HCT116 (cell line): Measurements from ENCODE around the gene CRHBP. TPM values are rescaled to one million over a fixed set of nuclear protein-coding genes. Genes with fewer than 3 reads are reported as not detected.

ENCODE experiments used
- ATAC-seq: fragments of 200-7000 bp; cut with Tn5 transposase; 2 replicates; pipeline ENCODE4 v1.9.1; 2020; ENCODE audit warnings: mild to moderate bottlenecking, moderate library complexity
- BruUV-seq: library from RNA; stranded (reverse); fragments of 400-500 nt; replicated peaks from 2 replicates; lab custom pipeline; 2021; lab: Mats Ljungman, UMichigan
- CTCF ChIA-PET: fragments of 300-600 bp; sonication (Branson Sonifier 250); formaldehyde crosslinking; loops from one replicate; lab custom pipeline; 2021; ENCODE audit warnings: antibody characterized with exemption; lab: Charles Lee
- POLR2A ChIA-PET: fragments of 300-600, 350-600 bp; sonication (Branson Sonifier 250); formaldehyde crosslinking; loops from one replicate; lab custom pipeline; 2021; ENCODE audit warnings: antibody characterized with exemption; lab: Charles Lee
- RAD21 ChIA-PET, 2 experiments: fragments of 300-600 bp; sonication (Branson Sonifier 250); formaldehyde crosslinking; loops; one replicate each; lab custom pipeline; 2023; ENCODE audit warnings: low total read pairs in 2 of 2; ENCODE audit not compliant: uncharacterized antibody in 2 of 2, unreplicated experiment in 2 of 2, low non-redundant PET in 1 of 2; lab: Charles Lee
- DNase-seq: peaks from one replicate; pipeline ENCODE4 v3.0.0-alpha.2; 2010; ENCODE audit warnings: low read depth, low spot score
- H2AFZ ChIP-seq: fragments of 200-600 bp; shearing (Covaris generic), sonication (generic); 2 replicates; pipeline ENCODE4 v1.6.1; 2017; ENCODE audit warnings: low read depth, mixed run types, mixed read lengths, antibody characterized with exemption, low read length; ENCODE audit not compliant: poor library complexity, severe bottlenecking
- H3K27ac ChIP-seq: 2 replicates; pipeline ENCODE4 v1.5.1; 2012; ENCODE audit warnings: low read depth, low read length
- H3K27me3 ChIP-seq: fragments of 200-600 bp; sonication (generic); 2 replicates; pipeline ENCODE4 v1.6.1; 2016; ENCODE audit warnings: mixed run types, low read length, mixed read lengths; ENCODE audit not compliant: insufficient read depth
- H3K36me3 ChIP-seq, 2 experiments: fragments of 200-500 bp in 1 of 2; fragments of 200-600 bp in 1 of 2; sonication (Bioruptor generic) in 1 of 2; sonication (generic) in 1 of 2; 2 replicates each; pipeline versions ENCODE4 v1.5.1 to v1.6.1; 2014 to 2016; ENCODE audit warnings: low read length in 2 of 2, inconsistent platforms in 1 of 2, mixed read lengths in 1 of 2, mixed run types in 1 of 2; ENCODE audit not compliant: insufficient read depth in 2 of 2, control insufficient read depth in 1 of 2
- H3K4me1 ChIP-seq, 2 experiments: fragments of 200-600 bp in 1 of 2; sonication (generic) in 1 of 2; 2 replicates each; pipeline versions ENCODE4 v1.5.1 to v1.6.1; 2012 to 2017; ENCODE audit warnings: low read length in 2 of 2, inconsistent platforms in 1 of 2, mild to moderate bottlenecking in 1 of 2, mixed read lengths in 1 of 2, mixed run types in 1 of 2, moderate library complexity in 1 of 2; ENCODE audit not compliant: insufficient read depth in 2 of 2, control insufficient read depth in 1 of 2
- H3K4me2 ChIP-seq: fragments of 200-600 bp; sonication (generic); 2 replicates; pipeline ENCODE4 v1.6.1; 2017; ENCODE audit warnings: mixed run types, low read length, mixed read lengths
- H3K4me3 ChIP-seq, 2 experiments: fragments of 200-600 bp in 1 of 2; sonication (generic) in 1 of 2; replicated peaks in 1 of 2; 2 replicates each; pipeline ENCODE4 v1.5.1; 2011 to 2016; ENCODE audit warnings: low read length in 2 of 2, control low read depth in 1 of 2, low read depth in 1 of 2, mild to moderate bottlenecking in 1 of 2, mixed read lengths in 1 of 2, mixed run types in 1 of 2
- H3K79me2 ChIP-seq: fragments of 200-600 bp; sonication (generic); 2 replicates; pipeline ENCODE4 v1.6.1; 2017; ENCODE audit warnings: mild to moderate bottlenecking, mixed run types, low read length, moderate library complexity, mixed read lengths; ENCODE audit not compliant: insufficient read depth
- H3K9ac ChIP-seq: fragments of 200-600 bp; sonication (generic); 2 replicates; pipeline ENCODE4 v1.6.1; 2016; ENCODE audit warnings: low read length, mixed read lengths
- H3K9me2 ChIP-seq: fragments of 200-600 bp; sonication (generic), shearing (Covaris generic); 2 replicates; pipeline ENCODE4 v1.6.1; 2017; ENCODE audit warnings: mixed run types, mild to moderate bottlenecking, moderate library complexity; ENCODE audit not compliant: insufficient read depth
- H3K9me3 ChIP-seq, 2 experiments: fragments of 200-500 bp in 1 of 2; fragments of 200-600 bp in 1 of 2; sonication (Bioruptor generic) in 1 of 2; sonication (generic) in 1 of 2; 2 replicates each; pipeline ENCODE4 v1.6.1; 2014 to 2017; ENCODE audit warnings: low read length in 2 of 2, mixed read lengths in 2 of 2, inconsistent platforms in 1 of 2, low read depth in 1 of 2, mild to moderate bottlenecking in 1 of 2, mixed run types in 1 of 2, moderate library complexity in 1 of 2; ENCODE audit not compliant: control insufficient read depth in 1 of 2, insufficient read depth in 1 of 2
- H4K20me1 ChIP-seq: fragments of 200-600 bp; sonication (generic), shearing (Covaris generic); 2 replicates; pipeline ENCODE4 v1.6.1; 2017; ENCODE audit warnings: mixed run types, mild to moderate bottlenecking, moderate library complexity; ENCODE audit not compliant: insufficient read depth
- ATF3 ChIP-seq: IDR thresholded peaks from 2 replicates; pipeline ENCODE4 v1.6.1; 2012
- EGR1 ChIP-seq: IDR thresholded peaks from 2 replicates; pipeline ENCODE4 v1.6.1; 2012; ENCODE audit warnings: low read depth
- ELF1 ChIP-seq: IDR thresholded peaks from 2 replicates; pipeline ENCODE4 v1.6.1; 2012; ENCODE audit warnings: low read depth, borderline replicate concordance
- EZH2phosphoT487 ChIP-seq: fragments of 200-600 bp; IDR thresholded peaks from 2 replicates; pipeline ENCODE4 v1.6.1; 2018; ENCODE audit warnings: antibody characterized with exemption, borderline replicate concordance
- POLR2AphosphoS5 ChIP-seq: IDR thresholded peaks from 2 replicates; pipeline ENCODE4 v1.6.1; 2011; ENCODE audit warnings: mild to moderate bottlenecking, low read depth, low read length, moderate library complexity
- RAD21 ChIP-seq: IDR thresholded peaks from 2 replicates; pipeline ENCODE4 v1.6.1; 2012; ENCODE audit warnings: low read depth, mild to moderate bottlenecking
- SIN3A ChIP-seq: IDR thresholded peaks from 2 replicates; pipeline ENCODE4 v1.6.1; 2012; ENCODE audit warnings: low read depth
- SP1 ChIP-seq: IDR thresholded peaks from 2 replicates; pipeline ENCODE4 v1.6.1; 2012; ENCODE audit warnings: low read depth
- YY1 ChIP-seq: IDR thresholded peaks from 2 replicates; pipeline ENCODE4 v1.6.1; 2011; ENCODE audit warnings: low read length, low read depth, moderate library complexity, mild to moderate bottlenecking; ENCODE audit not compliant: insufficient replicate concordance; ENCODE audit errors: extremely low read depth
- ZNF274 ChIP-seq: fragments of 200-500 bp; sonication (Bioruptor generic); IDR thresholded peaks from 2 replicates; pipeline ENCODE4 v1.6.1; 2014; ENCODE audit warnings: mild to moderate bottlenecking, low read depth, low read length, inconsistent platforms
- intact Hi-C: fragments of 100-400 bp; cut with micrococcal nuclease; formaldehyde crosslinking; loops from 2 replicates; pipeline ENCODE4 v1.10.0; 2022
- total RNA-seq: library from RNA; stranded (reverse); gene quantifications from one replicate; pipeline ENCODE4 v1.2.1, GENCODE V29; 2021; ENCODE audit not compliant: unreplicated experiment
- TF ChIP-seq, protein P1 (sequence below): IDR thresholded peaks from 2 replicates; pipeline ENCODE4 v1.6.1; 2011; ENCODE audit warnings: mild to moderate bottlenecking, low read length, moderate library complexity; ENCODE audit not compliant: insufficient replicate concordance; ENCODE audit errors: extremely low read depth
- TF ChIP-seq, protein P2 (sequence below): IDR thresholded peaks from 2 replicates; pipeline ENCODE4 v1.6.1; 2012
- TF ChIP-seq, protein P3 (sequence below), 3 experiments: fragments of 200-600 bp in 1 of 3; sonication (generic) in 1 of 3; IDR thresholded peaks in 2 of 3; conservative IDR thresholded peaks in 1 of 3; 2 replicates each; pipeline ENCODE4 v1.5.1; 2012 to 2017; ENCODE audit warnings: low read depth in 2 of 3, low read length in 2 of 3, antibody characterized with exemption in 1 of 3, borderline replicate concordance in 1 of 3, control low read depth in 1 of 3, mild to moderate bottlenecking in 1 of 3, mixed read lengths in 1 of 3, mixed run types in 1 of 3, moderate library complexity in 1 of 3; ENCODE audit not compliant: insufficient read depth in 1 of 3

The CRHBP gene
- total RNA-seq, 1 experiment from 2014 or later, result not detected

DNA sequence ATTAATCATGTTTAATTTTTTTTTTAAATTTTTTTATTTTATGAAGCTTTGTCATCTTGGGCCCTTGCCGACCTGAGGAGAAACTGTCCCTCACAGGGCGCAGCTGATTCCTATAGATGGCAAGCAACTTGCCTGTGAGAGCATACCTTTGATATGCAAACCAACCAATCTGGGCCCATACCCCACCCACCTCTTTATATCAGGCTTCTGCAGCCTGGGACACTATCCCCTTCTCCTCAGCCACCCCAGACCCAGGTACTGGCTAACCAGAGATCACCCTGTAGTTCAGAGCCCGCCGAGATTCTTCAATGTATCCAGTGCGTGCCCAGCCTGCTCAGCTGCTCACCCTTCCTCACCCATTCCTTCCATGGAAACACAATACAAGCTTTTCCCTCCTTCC is 58.7 kb downstream of the CRHBP start:
- no peak for ATAC-seq
- H3K36me3 ChIP-seq, result no peaks in the 10 kb centered on the region
- H3K9me3 ChIP-seq, result no peaks in the 10 kb centered on the region
- no peaks in the 10 kb centered on the region for H4K20me1 ChIP-seq
- no peak overlapping the region for H3K27ac ChIP-seq
- POLR2A ChIA-PET, result no interaction called here
- H3K9me2 ChIP-seq, result no peaks in the 10 kb centered on the region
- RAD21 ChIA-PET, result no interaction called here
- no peak overlapping the region for H2AFZ ChIP-seq
- H3K4me2 ChIP-seq, result no peak overlapping the region
- H3K4me3 ChIP-seq, result no peak overlapping the region
- CTCF ChIA-PET, result no interaction called here
- BruUV-seq, result no TSS peak
- intact Hi-C loops, result loop anchor here (10.0 kb wide), 1 partner anchor 237 kb away; no protein-coding TSS in a partner anchor
- no peaks in the 10 kb centered on the region for H3K27me3 ChIP-seq
- DNase-seq, result no peak
- no peak for TF ChIP-seq ZNF274
- TF ChIP-seq, protein P1, sequence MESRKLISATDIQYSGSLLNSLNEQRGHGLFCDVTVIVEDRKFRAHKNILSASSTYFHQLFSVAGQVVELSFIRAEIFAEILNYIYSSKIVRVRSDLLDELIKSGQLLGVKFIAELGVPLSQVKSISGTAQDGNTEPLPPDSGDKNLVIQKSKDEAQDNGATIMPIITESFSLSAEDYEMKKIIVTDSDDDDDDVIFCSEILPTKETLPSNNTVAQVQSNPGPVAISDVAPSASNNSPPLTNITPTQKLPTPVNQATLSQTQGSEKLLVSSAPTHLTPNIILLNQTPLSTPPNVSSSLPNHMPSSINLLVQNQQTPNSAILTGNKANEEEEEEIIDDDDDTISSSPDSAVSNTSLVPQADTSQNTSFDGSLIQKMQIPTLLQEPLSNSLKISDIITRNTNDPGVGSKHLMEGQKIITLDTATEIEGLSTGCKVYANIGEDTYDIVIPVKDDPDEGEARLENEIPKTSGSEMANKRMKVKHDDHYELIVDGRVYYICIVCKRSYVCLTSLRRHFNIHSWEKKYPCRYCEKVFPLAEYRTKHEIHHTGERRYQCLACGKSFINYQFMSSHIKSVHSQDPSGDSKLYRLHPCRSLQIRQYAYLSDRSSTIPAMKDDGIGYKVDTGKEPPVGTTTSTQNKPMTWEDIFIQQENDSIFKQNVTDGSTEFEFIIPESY, result no peak
- TF ChIP-seq POLR2AphosphoS5, result no peak
- TF ChIP-seq EGR1, result no peak
- TF ChIP-seq ATF3, result no peak
- TF ChIP-seq SIN3A, result no peak
- TF ChIP-seq, protein P2, sequence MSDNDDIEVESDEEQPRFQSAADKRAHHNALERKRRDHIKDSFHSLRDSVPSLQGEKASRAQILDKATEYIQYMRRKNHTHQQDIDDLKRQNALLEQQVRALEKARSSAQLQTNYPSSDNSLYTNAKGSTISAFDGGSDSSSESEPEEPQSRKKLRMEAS, result no peak
- no peak for TF ChIP-seq RAD21
- TF ChIP-seq, protein P3, sequence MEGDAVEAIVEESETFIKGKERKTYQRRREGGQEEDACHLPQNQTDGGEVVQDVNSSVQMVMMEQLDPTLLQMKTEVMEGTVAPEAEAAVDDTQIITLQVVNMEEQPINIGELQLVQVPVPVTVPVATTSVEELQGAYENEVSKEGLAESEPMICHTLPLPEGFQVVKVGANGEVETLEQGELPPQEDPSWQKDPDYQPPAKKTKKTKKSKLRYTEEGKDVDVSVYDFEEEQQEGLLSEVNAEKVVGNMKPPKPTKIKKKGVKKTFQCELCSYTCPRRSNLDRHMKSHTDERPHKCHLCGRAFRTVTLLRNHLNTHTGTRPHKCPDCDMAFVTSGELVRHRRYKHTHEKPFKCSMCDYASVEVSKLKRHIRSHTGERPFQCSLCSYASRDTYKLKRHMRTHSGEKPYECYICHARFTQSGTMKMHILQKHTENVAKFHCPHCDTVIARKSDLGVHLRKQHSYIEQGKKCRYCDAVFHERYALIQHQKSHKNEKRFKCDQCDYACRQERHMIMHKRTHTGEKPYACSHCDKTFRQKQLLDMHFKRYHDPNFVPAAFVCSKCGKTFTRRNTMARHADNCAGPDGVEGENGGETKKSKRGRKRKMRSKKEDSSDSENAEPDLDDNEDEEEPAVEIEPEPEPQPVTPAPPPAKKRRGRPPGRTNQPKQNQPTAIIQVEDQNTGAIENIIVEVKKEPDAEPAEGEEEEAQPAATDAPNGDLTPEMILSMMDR (IDR thresholded peaks at IDR 0.05 in 2 of 3, conservative IDR thresholded peaks at IDR 0.05 in 1 of 3; ENCODE audit: borderline replicate concordance in 1 of 3, insufficient read depth in 1 of 3, low read depth in 2 of 3, low read length in 2 of 3), result no peak
- TF ChIP-seq YY1, result no peak
- TF ChIP-seq SP1, result no peak
- TF ChIP-seq ELF1, result no peak
- no peak for TF ChIP-seq EZH2phosphoT487
- no peak overlapping the region for H3K9ac ChIP-seq
- H3K79me2 ChIP-seq, result no peaks in the 10 kb centered on the region
- peaks cover 0 to 5% of the 10 kb centered on the region in 2 experiments; a peak in 1 of 4 replicates for H3K4me1 ChIP-seq
